GM12878 (cell line): Measurements from ENCODE around the gene AKAP11. TPM values are rescaled to one million over a fixed set of nuclear protein-coding genes. Genes with fewer than 3 reads are reported as not detected.

ENCODE experiments used
- ATAC-seq: fragments of 200-7000 bp; cut with Tn5 transposase; 3 replicates; pipeline ENCODE4 v1.9.1; 2020; ENCODE audit warnings: mild to moderate bottlenecking, moderate library complexity
- BruUV-seq: library from RNA; stranded (reverse); fragments of 400-500 nt; replicated peaks from 2 replicates; lab custom pipeline; 2021; lab: Mats Ljungman, UMichigan
- CTCF ChIA-PET: fragments of 300-600 bp; sonication (Branson Sonifier 250); formaldehyde crosslinking; extraction: SDS; loops from one replicate; lab custom pipeline; 2021; ENCODE audit warnings: inconsistent platforms; lab: Yijun Ruan, JAX
- POLR2A ChIA-PET: fragments of 350-600 bp; formaldehyde crosslinking; extraction: SDS; loops from one replicate; lab custom pipeline; 2021; ENCODE audit warnings: inconsistent platforms; lab: Charles Lee
- RAD21 ChIA-PET: fragments of 300-600 bp; sonication (Branson Sonifier 250); formaldehyde crosslinking; loops from one replicate; lab custom pipeline; 2023; ENCODE audit warnings: antibody characterized with exemption; ENCODE audit not compliant: unreplicated experiment; lab: Charles Lee
- SMC1A ChIA-PET: fragments of 300-600 bp; sonication (Branson Sonifier 250); formaldehyde crosslinking; loops from one replicate; lab custom pipeline; 2023; ENCODE audit not compliant: unreplicated experiment, uncharacterized antibody; lab: Charles Lee
- DNase-seq: peaks from one replicate; pipeline ENCODE4 v3.0.0-alpha.2; 2011; ENCODE audit warnings: low read depth, low spot score
- FAIRE-seq: peaks from 3 replicates; lab custom pipeline; 2011; peaks lifted over from hg19 to GRCh38; lab: Jason Lieb, UNC
- H2AFZ ChIP-seq: 2 replicates; pipeline ENCODE4 v1.6.0; 2011; ENCODE audit warnings: low read depth, low read length, control low read depth; ENCODE audit not compliant: control insufficient read depth
- H3K27ac ChIP-seq: 2 replicates; pipeline ENCODE4 v1.5.1; 2011; ENCODE audit warnings: control low read depth; ENCODE audit not compliant: control insufficient read depth, insufficient read depth
- H3K27me3 ChIP-seq, 2 experiments: replicated peaks in 1 of 2; 2 replicates each; pipeline versions ENCODE4 v1.6.0 to v1.6.1; 2011; ENCODE audit warnings: low read length in 1 of 2; ENCODE audit not compliant: control insufficient read depth in 2 of 2, insufficient read depth in 2 of 2
- H3K36me3 ChIP-seq, 2 experiments: 2 replicates each; pipeline ENCODE4 v1.5.1; 2011; ENCODE audit warnings: low read length in 1 of 2; ENCODE audit not compliant: control insufficient read depth in 2 of 2, insufficient read depth in 2 of 2
- H3K4me1 ChIP-seq: 2 replicates; pipeline ENCODE4 v1.6.1; 2011; ENCODE audit warnings: mild to moderate bottlenecking, low read length, moderate library complexity, mixed read lengths; ENCODE audit not compliant: control insufficient read depth, insufficient read depth
- H3K4me2 ChIP-seq: 2 replicates; pipeline ENCODE4 v1.6.0; 2011; ENCODE audit warnings: control low read depth; ENCODE audit not compliant: control insufficient read depth, insufficient read depth
- H3K4me3 ChIP-seq: fragments of 200-600 bp; sonication (generic); 2 replicates; pipeline ENCODE4 v1.5.1; 2016
- H3K79me2 ChIP-seq: 2 replicates; pipeline ENCODE4 v1.6.0; 2011; ENCODE audit warnings: low read length; ENCODE audit not compliant: control insufficient read depth, insufficient read depth
- H3K9ac ChIP-seq: 2 replicates; pipeline ENCODE4 v1.8.0; 2011; ENCODE audit warnings: low read length, control low read depth, mixed read lengths; ENCODE audit not compliant: control insufficient read depth, insufficient read depth
- H3K9me3 ChIP-seq: replicated peaks from 3 replicates; pipeline ENCODE4 v1.5.1; 2011; ENCODE audit warnings: mild to moderate bottlenecking, low read length; ENCODE audit not compliant: control insufficient read depth, insufficient read depth
- H4K20me1 ChIP-seq: 2 replicates; pipeline ENCODE4 v1.6.0; 2011; ENCODE audit not compliant: control insufficient read depth, insufficient read depth
- CHD4 ChIP-seq: fragments of 200-600 bp; sonication (generic); IDR thresholded peaks from 2 replicates; pipeline ENCODE4 v1.6.1; 2016; ENCODE audit warnings: mild to moderate bottlenecking
- HDGF ChIP-seq: fragments of 450-650 bp; IDR thresholded peaks from 2 replicates; pipeline ENCODE4 v1.6.1; 2016; ENCODE audit warnings: antibody characterized with exemption
- JUND ChIP-seq: IDR thresholded peaks from 2 replicates; pipeline ENCODE4 v1.6.1; 2012; ENCODE audit warnings: low read depth, mild to moderate bottlenecking, low read length, improper control_type of control experiment, moderate library complexity
- MTA3 ChIP-seq: IDR thresholded peaks from 2 replicates; pipeline ENCODE4 v1.6.1; 2012; ENCODE audit warnings: low read length, inconsistent platforms, borderline replicate concordance
- PML ChIP-seq: IDR thresholded peaks from 2 replicates; pipeline ENCODE4 v1.6.1; 2012; ENCODE audit warnings: low read length, inconsistent platforms
- SIX5 ChIP-seq: IDR thresholded peaks from 2 replicates; pipeline ENCODE4 v1.6.1; 2011; ENCODE audit warnings: mild to moderate bottlenecking, low read depth, low read length, moderate library complexity; ENCODE audit not compliant: severe bottlenecking
- SRF ChIP-seq, 2 experiments: IDR thresholded peaks; 2 replicates each; pipeline ENCODE4 v1.6.1; 2011; ENCODE audit warnings: low read depth in 2 of 2, low read length in 2 of 2, mild to moderate bottlenecking in 1 of 2, moderate library complexity in 1 of 2
- STAT1 ChIP-seq: fragments of 450-650 bp; conservative IDR thresholded peaks from 2 replicates; pipeline ENCODE4 v1.6.1; 2014; ENCODE audit warnings: antibody characterized with exemption, mild to moderate bottlenecking
- WGBS: methylation state at CpG from one replicate; pipeline ENCODE4 v1.1.6; 2016; ENCODE audit warnings: low lambda C conversion rate; ENCODE audit not compliant: insufficient replicate concordance, insufficient coverage; ENCODE audit errors: missing lambda C conversion rate; 5-methylcytosine and 5-hydroxymethylcytosine counted together
- in situ Hi-C: fragments of 300-500 bp; cut with MboI; formaldehyde crosslinking; loops from 9 replicates; pipeline ENCODE4 v1.14.3; 2018; ENCODE audit warnings: mixed read lengths
- intact Hi-C: fragments of 100-400 bp; cut with micrococcal nuclease; formaldehyde crosslinking; loops from one replicate; pipeline ENCODE4 v1.14.2; 2022; ENCODE audit not compliant: unreplicated experiment
- polyA plus RNA-seq, 11 experiments: library from polyadenylated mRNA; depleted of rRNA in 4 of 11; unstranded in 6 of 11; stranded (reverse) in 5 of 11; fragments of >200 nt; fragmentation: Nextera tagmentation in 4 of 11; fragmentation: Illumina TruSeq in 1 of 11; extraction: Ambion mirVana in 4 of 11; extraction: Trizol in 1 of 11; gene quantifications; 1 replicate in 1 of 11; 2 replicates in 10 of 11; pipeline versions ENCODE4 v1.2.1 to v1.2.3, GENCODE V29; 2011 to 2016; ENCODE audit warnings: inconsistent platforms in 2 of 11, missing spikeins in 2 of 11, low read depth in 1 of 11
- total RNA-seq, 4 experiments: library from RNA; depleted of rRNA in 3 of 4; stranded (reverse); fragments of >200 nt in 3 of 4; fragmentation: Illumina TruSeq in 1 of 4; extraction: Trizol in 1 of 4; gene quantifications; 2 replicates each; pipeline versions ENCODE4 v1.2.1 to v1.2.3, GENCODE V29; 2013 to 2021
- TF ChIP-seq, protein P1 (sequence below): fragments of 450-650 bp; IDR thresholded peaks from 2 replicates; pipeline ENCODE4 v1.6.1; 2018; ENCODE audit warnings: borderline replicate concordance, mild to moderate bottlenecking; ENCODE audit not compliant: partially characterized antibody
- TF ChIP-seq, protein P2 (sequence below): fragments of 450-650 bp; formaldehyde crosslinking; IDR thresholded peaks from 2 replicates; pipeline ENCODE4 v1.4.0; 2022; ENCODE audit warnings: mild to moderate bottlenecking, moderate library complexity
- TF ChIP-seq, protein P3 (sequence below): fragments of 450-650 bp; IDR thresholded peaks from 2 replicates; pipeline ENCODE4 v1.6.1; 2016; ENCODE audit warnings: mild to moderate bottlenecking, moderate library complexity, borderline replicate concordance
- TF ChIP-seq, protein P4 (sequence below): IDR thresholded peaks from 2 replicates; pipeline ENCODE4 v1.6.1; 2011; ENCODE audit warnings: low read depth, low read length, improper control_type of control experiment, borderline replicate concordance

AKAP11 gene
- total and polyA plus RNA-seq, 10 of the 15 experiments (the other 5 are each of a cell fraction or from before 2014, with no cell fraction given), result 4.8 to 36.8 (median 17.9) TPM

GRCh38 chr13:42239161-42239560 is 32.8 kb upstream of the AKAP11 start:
- FAIRE-seq, result no peak
- ChIA-PET SMC1A (no interaction called here), CTCF (no interaction called here), RAD21 (no interaction called here), POLR2A (no interaction called here)
- no peaks in the 10 kb centered on the region for H3K9me3 ChIP-seq
- no peak for ATAC-seq
- in situ Hi-C loops, result no loop called here
- DNase-seq, result no peak
- H3K79me2 ChIP-seq, result no peaks in the 10 kb centered on the region
- no TSS peak for BruUV-seq
- H3K4me2 ChIP-seq, result no peak overlapping the region
- no peaks in the 10 kb centered on the region for H3K27me3 ChIP-seq
- no peaks in the 10 kb centered on the region for H3K4me1 ChIP-seq
- H3K9ac ChIP-seq, result no peak overlapping the region
- no peaks in the 10 kb centered on the region for H4K20me1 ChIP-seq
- 96% methylated on average over 1 of the region's 1 CpG for WGBS
- intact Hi-C loops, result no loop called here
- no peak overlapping the region for H3K27ac ChIP-seq
- no peak overlapping the region for H2AFZ ChIP-seq
- no peak overlapping the region for H3K4me3 ChIP-seq
- no peaks in the 10 kb centered on the region for H3K36me3 ChIP-seq
- TF ChIP-seq, protein P1, sequence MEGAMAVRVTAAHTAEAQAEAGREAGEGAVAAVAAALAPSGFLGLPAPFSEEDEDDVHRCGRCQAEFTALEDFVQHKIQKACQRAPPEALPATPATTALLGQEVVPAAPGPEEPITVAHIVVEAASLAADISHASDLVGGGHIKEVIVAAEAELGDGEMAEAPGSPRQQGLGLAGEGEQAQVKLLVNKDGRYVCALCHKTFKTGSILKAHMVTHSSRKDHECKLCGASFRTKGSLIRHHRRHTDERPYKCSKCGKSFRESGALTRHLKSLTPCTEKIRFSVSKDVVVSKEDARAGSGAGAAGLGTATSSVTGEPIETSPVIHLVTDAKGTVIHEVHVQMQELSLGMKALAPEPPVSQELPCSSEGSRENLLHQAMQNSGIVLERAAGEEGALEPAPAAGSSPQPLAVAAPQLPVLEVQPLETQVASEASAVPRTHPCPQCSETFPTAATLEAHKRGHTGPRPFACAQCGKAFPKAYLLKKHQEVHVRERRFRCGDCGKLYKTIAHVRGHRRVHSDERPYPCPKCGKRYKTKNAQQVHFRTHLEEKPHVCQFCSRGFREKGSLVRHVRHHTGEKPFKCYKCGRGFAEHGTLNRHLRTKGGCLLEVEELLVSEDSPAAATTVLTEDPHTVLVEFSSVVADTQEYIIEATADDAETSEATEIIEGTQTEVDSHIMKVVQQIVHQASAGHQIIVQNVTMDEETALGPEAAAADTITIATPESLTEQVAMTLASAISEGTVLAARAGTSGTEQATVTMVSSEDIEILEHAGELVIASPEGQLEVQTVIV, result no peak
- no peak for TF ChIP-seq MTA3
- TF ChIP-seq, protein P2, sequence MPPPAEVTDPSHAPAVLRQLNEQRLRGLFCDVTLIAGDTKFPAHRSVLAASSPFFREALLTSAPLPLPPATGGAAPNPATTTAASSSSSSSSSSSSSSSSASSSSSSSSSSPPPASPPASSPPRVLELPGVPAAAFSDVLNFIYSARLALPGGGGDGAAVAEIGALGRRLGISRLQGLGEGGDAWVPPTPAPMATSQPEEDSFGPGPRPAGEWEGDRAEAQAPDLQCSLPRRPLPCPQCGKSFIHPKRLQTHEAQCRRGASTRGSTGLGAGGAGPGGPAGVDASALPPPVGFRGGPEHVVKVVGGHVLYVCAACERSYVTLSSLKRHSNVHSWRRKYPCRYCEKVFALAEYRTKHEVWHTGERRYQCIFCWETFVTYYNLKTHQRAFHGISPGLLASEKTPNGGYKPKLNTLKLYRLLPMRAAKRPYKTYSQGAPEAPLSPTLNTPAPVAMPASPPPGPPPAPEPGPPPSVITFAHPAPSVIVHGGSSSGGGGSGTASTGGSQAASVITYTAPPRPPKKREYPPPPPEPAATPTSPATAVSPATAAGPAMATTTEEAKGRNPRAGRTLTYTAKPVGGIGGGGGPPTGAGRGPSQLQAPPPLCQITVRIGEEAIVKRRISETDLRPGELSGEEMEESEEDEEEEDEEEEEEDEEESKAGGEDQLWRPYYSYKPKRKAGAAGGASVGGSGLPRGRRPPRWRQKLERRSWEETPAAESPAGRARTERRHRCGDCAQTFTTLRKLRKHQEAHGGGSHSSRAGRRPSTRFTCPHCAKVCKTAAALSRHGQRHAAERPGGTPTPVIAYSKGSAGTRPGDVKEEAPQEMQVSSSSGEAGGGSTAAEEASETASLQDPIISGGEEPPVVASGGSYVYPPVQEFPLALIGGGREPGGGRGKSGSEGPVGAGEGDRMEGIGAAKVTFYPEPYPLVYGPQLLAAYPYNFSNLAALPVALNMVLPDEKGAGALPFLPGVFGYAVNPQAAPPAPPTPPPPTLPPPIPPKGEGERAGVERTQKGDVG (CRISPR knock-in tag), result no peak
- TF ChIP-seq SIX5, result no peak
- TF ChIP-seq, protein P3, sequence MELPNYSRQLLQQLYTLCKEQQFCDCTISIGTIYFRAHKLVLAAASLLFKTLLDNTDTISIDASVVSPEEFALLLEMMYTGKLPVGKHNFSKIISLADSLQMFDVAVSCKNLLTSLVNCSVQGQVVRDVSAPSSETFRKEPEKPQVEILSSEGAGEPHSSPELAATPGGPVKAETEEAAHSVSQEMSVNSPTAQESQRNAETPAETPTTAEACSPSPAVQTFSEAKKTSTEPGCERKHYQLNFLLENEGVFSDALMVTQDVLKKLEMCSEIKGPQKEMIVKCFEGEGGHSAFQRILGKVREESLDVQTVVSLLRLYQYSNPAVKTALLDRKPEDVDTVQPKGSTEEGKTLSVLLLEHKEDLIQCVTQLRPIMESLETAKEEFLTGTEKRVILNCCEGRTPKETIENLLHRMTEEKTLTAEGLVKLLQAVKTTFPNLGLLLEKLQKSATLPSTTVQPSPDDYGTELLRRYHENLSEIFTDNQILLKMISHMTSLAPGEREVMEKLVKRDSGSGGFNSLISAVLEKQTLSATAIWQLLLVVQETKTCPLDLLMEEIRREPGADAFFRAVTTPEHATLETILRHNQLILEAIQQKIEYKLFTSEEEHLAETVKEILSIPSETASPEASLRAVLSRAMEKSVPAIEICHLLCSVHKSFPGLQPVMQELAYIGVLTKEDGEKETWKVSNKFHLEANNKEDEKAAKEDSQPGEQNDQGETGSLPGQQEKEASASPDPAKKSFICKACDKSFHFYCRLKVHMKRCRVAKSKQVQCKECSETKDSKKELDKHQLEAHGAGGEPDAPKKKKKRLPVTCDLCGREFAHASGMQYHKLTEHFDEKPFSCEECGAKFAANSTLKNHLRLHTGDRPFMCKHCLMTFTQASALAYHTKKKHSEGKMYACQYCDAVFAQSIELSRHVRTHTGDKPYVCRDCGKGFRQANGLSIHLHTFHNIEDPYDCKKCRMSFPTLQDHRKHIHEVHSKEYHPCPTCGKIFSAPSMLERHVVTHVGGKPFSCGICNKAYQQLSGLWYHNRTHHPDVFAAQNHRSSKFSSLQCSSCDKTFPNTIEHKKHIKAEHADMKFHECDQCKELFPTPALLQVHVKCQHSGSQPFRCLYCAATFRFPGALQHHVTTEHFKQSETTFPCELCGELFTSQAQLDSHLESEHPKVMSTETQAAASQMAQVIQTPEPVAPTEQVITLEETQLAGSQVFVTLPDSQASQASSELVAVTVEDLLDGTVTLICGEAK, result no peak
- TF ChIP-seq, protein P4, sequence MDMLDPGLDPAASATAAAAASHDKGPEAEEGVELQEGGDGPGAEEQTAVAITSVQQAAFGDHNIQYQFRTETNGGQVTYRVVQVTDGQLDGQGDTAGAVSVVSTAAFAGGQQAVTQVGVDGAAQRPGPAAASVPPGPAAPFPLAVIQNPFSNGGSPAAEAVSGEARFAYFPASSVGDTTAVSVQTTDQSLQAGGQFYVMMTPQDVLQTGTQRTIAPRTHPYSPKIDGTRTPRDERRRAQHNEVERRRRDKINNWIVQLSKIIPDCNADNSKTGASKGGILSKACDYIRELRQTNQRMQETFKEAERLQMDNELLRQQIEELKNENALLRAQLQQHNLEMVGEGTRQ, result no peak
- no peak for TF ChIP-seq JUND
- TF ChIP-seq PML, result no peak
- no peak for TF ChIP-seq CHD4
- no peak for TF ChIP-seq HDGF
- no peak for TF ChIP-seq STAT1
- no peak for TF ChIP-seq SRF (IDR thresholded peaks at IDR 0.05; ENCODE audit: low read depth in 2 of 2, low read length in 2 of 2)
